HCT116 (cell line): ENCODE data around the gene WDPCP. TPM values are rescaled to one million over a fixed set of nuclear protein-coding genes. Genes with fewer than 3 reads are reported as not detected.

ENCODE experiments used
- ATAC-seq: fragments of 200-7000 bp; cut with Tn5 transposase; 2 replicates; pipeline ENCODE4 v1.9.1; 2020; ENCODE audit warnings: mild to moderate bottlenecking, moderate library complexity
- BruUV-seq: library from RNA; stranded (reverse); fragments of 400-500 nt; replicated peaks from 2 replicates; lab custom pipeline; 2021; lab: Mats Ljungman, UMichigan
- CTCF ChIA-PET: fragments of 300-600 bp; sonication (Branson Sonifier 250); formaldehyde crosslinking; loops from one replicate; lab custom pipeline; 2021; ENCODE audit warnings: antibody characterized with exemption; lab: Charles Lee
- POLR2A ChIA-PET: fragments of 300-600, 350-600 bp; sonication (Branson Sonifier 250); formaldehyde crosslinking; loops from one replicate; lab custom pipeline; 2021; ENCODE audit warnings: antibody characterized with exemption; lab: Charles Lee
- RAD21 ChIA-PET, 2 experiments: fragments of 300-600 bp; sonication (Branson Sonifier 250); formaldehyde crosslinking; loops; one replicate each; lab custom pipeline; 2023; ENCODE audit warnings: low total read pairs in 2 of 2; ENCODE audit not compliant: uncharacterized antibody in 2 of 2, unreplicated experiment in 2 of 2, low non-redundant PET in 1 of 2; lab: Charles Lee
- DNase-seq: peaks from one replicate; pipeline ENCODE4 v3.0.0-alpha.2; 2010; ENCODE audit warnings: low read depth, low spot score
- H2AFZ ChIP-seq: fragments of 200-600 bp; shearing (Covaris generic), sonication (generic); 2 replicates; pipeline ENCODE4 v1.6.1; 2017; ENCODE audit warnings: low read depth, mixed run types, mixed read lengths, antibody characterized with exemption, low read length; ENCODE audit not compliant: poor library complexity, severe bottlenecking
- H3K27ac ChIP-seq: 2 replicates; pipeline ENCODE4 v1.5.1; 2012; ENCODE audit warnings: low read depth, low read length
- H3K27me3 ChIP-seq: fragments of 200-600 bp; sonication (generic); 2 replicates; pipeline ENCODE4 v1.6.1; 2016; ENCODE audit warnings: mixed run types, low read length, mixed read lengths; ENCODE audit not compliant: insufficient read depth
- H3K36me3 ChIP-seq, 2 experiments: fragments of 200-500 bp in 1 of 2; fragments of 200-600 bp in 1 of 2; sonication (Bioruptor generic) in 1 of 2; sonication (generic) in 1 of 2; 2 replicates each; pipeline versions ENCODE4 v1.5.1 to v1.6.1; 2014 to 2016; ENCODE audit warnings: low read length in 2 of 2, inconsistent platforms in 1 of 2, mixed read lengths in 1 of 2, mixed run types in 1 of 2; ENCODE audit not compliant: insufficient read depth in 2 of 2, control insufficient read depth in 1 of 2
- H3K4me1 ChIP-seq, 2 experiments: fragments of 200-600 bp in 1 of 2; sonication (generic) in 1 of 2; 2 replicates each; pipeline versions ENCODE4 v1.5.1 to v1.6.1; 2012 to 2017; ENCODE audit warnings: low read length in 2 of 2, inconsistent platforms in 1 of 2, mild to moderate bottlenecking in 1 of 2, mixed read lengths in 1 of 2, mixed run types in 1 of 2, moderate library complexity in 1 of 2; ENCODE audit not compliant: insufficient read depth in 2 of 2, control insufficient read depth in 1 of 2
- H3K4me2 ChIP-seq: fragments of 200-600 bp; sonication (generic); 2 replicates; pipeline ENCODE4 v1.6.1; 2017; ENCODE audit warnings: mixed run types, low read length, mixed read lengths
- H3K4me3 ChIP-seq, 2 experiments: fragments of 200-600 bp in 1 of 2; sonication (generic) in 1 of 2; replicated peaks in 1 of 2; 2 replicates each; pipeline ENCODE4 v1.5.1; 2011 to 2016; ENCODE audit warnings: low read length in 2 of 2, control low read depth in 1 of 2, low read depth in 1 of 2, mild to moderate bottlenecking in 1 of 2, mixed read lengths in 1 of 2, mixed run types in 1 of 2
- H3K79me2 ChIP-seq: fragments of 200-600 bp; sonication (generic); 2 replicates; pipeline ENCODE4 v1.6.1; 2017; ENCODE audit warnings: mild to moderate bottlenecking, mixed run types, low read length, moderate library complexity, mixed read lengths; ENCODE audit not compliant: insufficient read depth
- H3K9ac ChIP-seq: fragments of 200-600 bp; sonication (generic); 2 replicates; pipeline ENCODE4 v1.6.1; 2016; ENCODE audit warnings: low read length, mixed read lengths
- H3K9me2 ChIP-seq: fragments of 200-600 bp; sonication (generic), shearing (Covaris generic); 2 replicates; pipeline ENCODE4 v1.6.1; 2017; ENCODE audit warnings: mixed run types, mild to moderate bottlenecking, moderate library complexity; ENCODE audit not compliant: insufficient read depth
- H3K9me3 ChIP-seq, 2 experiments: fragments of 200-500 bp in 1 of 2; fragments of 200-600 bp in 1 of 2; sonication (Bioruptor generic) in 1 of 2; sonication (generic) in 1 of 2; 2 replicates each; pipeline ENCODE4 v1.6.1; 2014 to 2017; ENCODE audit warnings: low read length in 2 of 2, mixed read lengths in 2 of 2, inconsistent platforms in 1 of 2, low read depth in 1 of 2, mild to moderate bottlenecking in 1 of 2, mixed run types in 1 of 2, moderate library complexity in 1 of 2; ENCODE audit not compliant: control insufficient read depth in 1 of 2, insufficient read depth in 1 of 2
- H4K20me1 ChIP-seq: fragments of 200-600 bp; sonication (generic), shearing (Covaris generic); 2 replicates; pipeline ENCODE4 v1.6.1; 2017; ENCODE audit warnings: mixed run types, mild to moderate bottlenecking, moderate library complexity; ENCODE audit not compliant: insufficient read depth
- CBX3 ChIP-seq: IDR thresholded peaks from 2 replicates; pipeline ENCODE4 v1.6.1; 2012; ENCODE audit warnings: low read depth
- EZH2 ChIP-seq: fragments of 200-600 bp; sonication (generic); IDR thresholded peaks from 2 replicates; pipeline ENCODE4 v1.6.1; 2017; ENCODE audit warnings: antibody characterized with exemption, mixed run types
- FOSL1 ChIP-seq: IDR thresholded peaks from 2 replicates; pipeline ENCODE4 v1.6.1; 2012; ENCODE audit warnings: low read depth
- JUND ChIP-seq: IDR thresholded peaks from 2 replicates; pipeline ENCODE4 v1.6.1; 2012
- MAX ChIP-seq: IDR thresholded peaks from 2 replicates; pipeline ENCODE4 v1.6.1; 2012
- POLR2A ChIP-seq: IDR thresholded peaks from 2 replicates; pipeline ENCODE4 v1.7.0; 2011; ENCODE audit warnings: borderline replicate concordance; ENCODE audit not compliant: insufficient read depth, insufficient read length; ENCODE audit errors: extremely low read depth
- RAD21 ChIP-seq: IDR thresholded peaks from 2 replicates; pipeline ENCODE4 v1.6.1; 2012; ENCODE audit warnings: low read depth, mild to moderate bottlenecking
- SP1 ChIP-seq: IDR thresholded peaks from 2 replicates; pipeline ENCODE4 v1.6.1; 2012; ENCODE audit warnings: low read depth
- SRF ChIP-seq: IDR thresholded peaks from 2 replicates; pipeline ENCODE4 v1.6.1; 2012; ENCODE audit warnings: low read depth
- TCF7L2 ChIP-seq: IDR thresholded peaks from 2 replicates; pipeline ENCODE4 v1.7.0; 2011; ENCODE audit warnings: borderline replicate concordance, inconsistent platforms; ENCODE audit not compliant: insufficient read depth, insufficient read length; ENCODE audit errors: extremely low read depth
- ZBTB33 ChIP-seq: IDR thresholded peaks from 2 replicates; pipeline ENCODE4 v1.6.1; 2011; ENCODE audit warnings: mild to moderate bottlenecking, low read length, moderate library complexity; ENCODE audit not compliant: insufficient replicate concordance; ENCODE audit errors: extremely low read depth
- intact Hi-C: fragments of 100-400 bp; cut with micrococcal nuclease; formaldehyde crosslinking; loops from 2 replicates; pipeline ENCODE4 v1.10.0; 2022
- total RNA-seq: library from RNA; stranded (reverse); gene quantifications from one replicate; pipeline ENCODE4 v1.2.1, GENCODE V29; 2021; ENCODE audit not compliant: unreplicated experiment
- TF ChIP-seq, protein P1 (sequence below): IDR thresholded peaks from 2 replicates; pipeline ENCODE4 v1.6.1; 2012
- TF ChIP-seq, protein P2 (sequence below), 3 experiments: fragments of 200-600 bp in 1 of 3; sonication (generic) in 1 of 3; IDR thresholded peaks in 2 of 3; conservative IDR thresholded peaks in 1 of 3; 2 replicates each; pipeline ENCODE4 v1.5.1; 2012 to 2017; ENCODE audit warnings: low read depth in 2 of 3, low read length in 2 of 3, antibody characterized with exemption in 1 of 3, borderline replicate concordance in 1 of 3, control low read depth in 1 of 3, mild to moderate bottlenecking in 1 of 3, mixed read lengths in 1 of 3, mixed run types in 1 of 3, moderate library complexity in 1 of 3; ENCODE audit not compliant: insufficient read depth in 1 of 3

Gene WDPCP
- total RNA-seq, 1 experiment from 2014 or later: 4.1 TPM

- H3K27me3 ChIP-seq: no peaks in the 10 kb centered on the region
- no peaks in the 10 kb centered on the region for H4K20me1 ChIP-seq
- H3K4me2 ChIP-seq: no peak overlapping the region
- CTCF ChIA-PET: no interaction called here
- H3K36me3 ChIP-seq: no peaks in the 10 kb centered on the region
- no peaks in the 10 kb centered on the region for H3K79me2 ChIP-seq
- no peak for DNase-seq
- peaks cover 0 to 3% of the 10 kb centered on the region in 2 experiments; a peak in 2 of 4 replicates for H3K9me3 ChIP-seq
- H3K9me2 ChIP-seq: no peaks in the 10 kb centered on the region; the same call in 1 of the 2 replicates
- no peak overlapping the region for H2AFZ ChIP-seq
- no peak overlapping the region for H3K27ac ChIP-seq
- RAD21 ChIA-PET: no interaction called here
- H3K4me1 ChIP-seq: no peaks in the 10 kb centered on the region
- no peak overlapping the region for H3K9ac ChIP-seq
- TF ChIP-seq, protein P1, sequence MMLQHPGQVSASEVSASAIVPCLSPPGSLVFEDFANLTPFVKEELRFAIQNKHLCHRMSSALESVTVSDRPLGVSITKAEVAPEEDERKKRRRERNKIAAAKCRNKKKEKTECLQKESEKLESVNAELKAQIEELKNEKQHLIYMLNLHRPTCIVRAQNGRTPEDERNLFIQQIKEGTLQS: no peak
- TF ChIP-seq CBX3: peak; percentile 43; the same call in 1 of the 2 replicates
- no TSS peak for BruUV-seq
- no peak for ATAC-seq
- no peak overlapping the region for H3K4me3 ChIP-seq
- POLR2A ChIA-PET: no interaction called here
- intact Hi-C loops: no loop called here
These were observed 483.8 kb downstream of the WDPCP start for GRCh38 chr2:63104482-63104881.

DNA sequence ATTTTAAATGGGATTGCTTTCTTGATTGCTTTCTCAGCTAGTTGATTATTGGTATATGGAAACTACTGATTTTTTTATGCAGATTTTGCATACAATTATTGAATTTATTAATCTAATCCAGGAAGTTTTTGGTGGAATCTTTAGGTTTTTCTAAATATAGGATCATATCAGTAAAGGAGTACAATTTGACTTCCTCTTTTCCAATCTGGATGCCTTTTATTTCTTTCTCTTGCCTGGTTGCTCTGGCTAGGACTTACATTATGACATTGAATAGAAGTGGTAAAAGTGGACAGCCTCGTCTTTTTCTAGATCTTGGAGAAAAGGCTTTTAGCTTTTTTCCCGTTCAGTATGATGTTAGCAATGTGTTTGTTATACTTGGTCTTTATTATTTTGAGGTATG lies 486.3 kb downstream of the WDPCP start:
- ATAC-seq (no peak), DNase-seq (no peak)
- H3K9me2 ChIP-seq: no peaks in the 10 kb centered on the region
- peaks cover 0 to 3% of the 10 kb centered on the region in 2 experiments; a peak in 2 of 4 replicates for H3K9me3 ChIP-seq
- no peak overlapping the region for H3K4me2 ChIP-seq
- no peaks in the 10 kb centered on the region for H4K20me1 ChIP-seq
- ChIA-PET RAD21 (no interaction called here), POLR2A (no interaction called here), CTCF (no interaction called here)
- no peak overlapping the region for H2AFZ ChIP-seq
- no peaks in the 10 kb centered on the region for H3K27me3 ChIP-seq
- BruUV-seq: no TSS peak
- no peak overlapping the region for H3K27ac ChIP-seq
- H3K9ac ChIP-seq: no peak overlapping the region
- TF ChIP-seq, protein P2, sequence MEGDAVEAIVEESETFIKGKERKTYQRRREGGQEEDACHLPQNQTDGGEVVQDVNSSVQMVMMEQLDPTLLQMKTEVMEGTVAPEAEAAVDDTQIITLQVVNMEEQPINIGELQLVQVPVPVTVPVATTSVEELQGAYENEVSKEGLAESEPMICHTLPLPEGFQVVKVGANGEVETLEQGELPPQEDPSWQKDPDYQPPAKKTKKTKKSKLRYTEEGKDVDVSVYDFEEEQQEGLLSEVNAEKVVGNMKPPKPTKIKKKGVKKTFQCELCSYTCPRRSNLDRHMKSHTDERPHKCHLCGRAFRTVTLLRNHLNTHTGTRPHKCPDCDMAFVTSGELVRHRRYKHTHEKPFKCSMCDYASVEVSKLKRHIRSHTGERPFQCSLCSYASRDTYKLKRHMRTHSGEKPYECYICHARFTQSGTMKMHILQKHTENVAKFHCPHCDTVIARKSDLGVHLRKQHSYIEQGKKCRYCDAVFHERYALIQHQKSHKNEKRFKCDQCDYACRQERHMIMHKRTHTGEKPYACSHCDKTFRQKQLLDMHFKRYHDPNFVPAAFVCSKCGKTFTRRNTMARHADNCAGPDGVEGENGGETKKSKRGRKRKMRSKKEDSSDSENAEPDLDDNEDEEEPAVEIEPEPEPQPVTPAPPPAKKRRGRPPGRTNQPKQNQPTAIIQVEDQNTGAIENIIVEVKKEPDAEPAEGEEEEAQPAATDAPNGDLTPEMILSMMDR (IDR thresholded peaks at IDR 0.05 in 2 of 3, conservative IDR thresholded peaks at IDR 0.05 in 1 of 3; ENCODE audit: borderline replicate concordance in 1 of 3, insufficient read depth in 1 of 3, low read depth in 2 of 3, low read length in 2 of 3): no peak
- TF ChIP-seq ZBTB33 (no peak), JUND (no peak), SRF (no peak), RAD21 (no peak), POLR2A (no peak), SP1 (no peak), MAX (no peak), FOSL1 (no peak), EZH2 (no peak), TCF7L2 (no peak)
- TF ChIP-seq, protein P1: no peak
- no peaks in the 10 kb centered on the region for H3K79me2 ChIP-seq
- intact Hi-C loops: no loop called here
- H3K36me3 ChIP-seq: no peaks in the 10 kb centered on the region
- H3K4me1 ChIP-seq: no peaks in the 10 kb centered on the region
- H3K4me3 ChIP-seq: no peak overlapping the region
